Measurements from ENCODE around the gene TATDN2.

The TATDN2 gene

GRCh38 chr3:10320320-10320677 is 72.0 kb downstream of the TATDN2 start:
- no peak for DNase-seq

GRCh38 chr3:10321630-10322351 is 73.5 kb downstream of the TATDN2 start:
- no peak for DNase-seq

GRCh38 chr3:10322352-10322710 is 74.1 kb downstream of the TATDN2 start:
- no peak for DNase-seq

GRCh38 chr3:10327592-10327991 is 79.3 kb downstream of the TATDN2 start:
- DNase-seq, result no peak

- no peak for DNase-seq
Observed at GRCh38 chr3:10328460-10329071, 80.3 kb downstream of the TATDN2 start.

- no peak for DNase-seq
Observed at GRCh38 chr3:10329495-10330015, 81.3 kb downstream of the TATDN2 start.

GRCh38 chr3:10330319-10330718 is 82.1 kb downstream of the TATDN2 start:
- no peak for DNase-seq
